Hair follicular keratinocyte (primary cell): Measurements from ENCODE around the gene NFATC2. TPM values are rescaled to one million over a fixed set of nuclear protein-coding genes. Genes with fewer than 3 reads are reported as not detected.

Source experiments
- total RNA-seq: library from RNA; depleted of rRNA; stranded (reverse); fragments of >200 nt; gene quantifications from 2 replicates; pipeline ENCODE4 v1.2.3, GENCODE V29; 2015

NFATC2 gene
- not detected in 2 replicates for total RNA-seq

GRCh38 chr20:51542571-51543421 is at the start of gene NFATC2:
NFATC2 (minus strand) TSS chr20:51542719; CDS start chr20:51542499, 220 bp downstream.

Other genes starting within 250 kb of the NFATC2 start
- 2.4 and 7.2 TPM in 2 replicates for gene ATP9A, start 225.7 kb upstream of the NFATC2 start, total RNA-seq